Stimulated activated CD4-positive, alpha-beta T cell treated with anti-CD3 and anti-CD28 coated beads, Interleukin-2, amount 100 ng/mL, for 24 hours (primary cell): Measurements from ENCODE around the gene ZBTB47.

Source experiments
- DNase-seq, 2 donors: peaks; one replicate each; pipeline ENCODE4 v3.0.0-alpha.2; 2020

Gene ZBTB47

GRCh38 chr3:42653560-42654330 is at the start of gene ZBTB47:
Gene ZBTB47 (plus strand): TSS chr3:42653697. CDS start chr3:42658356, 4,659 bp downstream.
- DNase-seq: peak in 1 of 2 donors; percentile 30

GRCh38 chr3:42605546-42606173 is 47.8 kb upstream of the ZBTB47 start:
- DNase-seq: no peak

GRCh38 chr3:42608581-42608980 is 44.9 kb upstream of the ZBTB47 start:
- DNase-seq: no peak

DNA sequence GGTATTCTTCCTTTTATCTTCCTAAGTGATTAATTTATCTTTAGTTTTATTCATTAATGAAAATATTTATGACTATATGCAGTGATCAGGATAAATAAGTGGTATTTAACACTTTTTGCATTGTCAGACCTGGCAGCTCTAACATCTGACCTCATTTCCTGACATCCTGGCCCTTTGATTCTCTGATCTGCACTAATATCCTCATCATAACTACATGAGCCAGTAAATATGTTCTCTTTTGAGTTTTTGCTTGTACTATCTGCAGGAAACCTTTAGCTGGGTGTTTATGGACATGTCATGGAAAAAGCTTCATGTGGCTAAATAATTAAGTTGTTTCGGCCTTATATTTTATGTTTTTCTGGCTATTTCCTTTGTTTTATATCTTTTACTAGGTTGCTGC is 42.5 kb upstream of the ZBTB47 start:
- DNase-seq: no peak

GRCh38 chr3:42612217-42612616 is 41.3 kb upstream of the ZBTB47 start:
- no peak for DNase-seq

GRCh38 chr3:42612928-42613327 is 40.6 kb upstream of the ZBTB47 start:
- no peak for DNase-seq

GRCh38 chr3:42613462-42613861 is 40.0 kb upstream of the ZBTB47 start:
- no peak for DNase-seq

DNA sequence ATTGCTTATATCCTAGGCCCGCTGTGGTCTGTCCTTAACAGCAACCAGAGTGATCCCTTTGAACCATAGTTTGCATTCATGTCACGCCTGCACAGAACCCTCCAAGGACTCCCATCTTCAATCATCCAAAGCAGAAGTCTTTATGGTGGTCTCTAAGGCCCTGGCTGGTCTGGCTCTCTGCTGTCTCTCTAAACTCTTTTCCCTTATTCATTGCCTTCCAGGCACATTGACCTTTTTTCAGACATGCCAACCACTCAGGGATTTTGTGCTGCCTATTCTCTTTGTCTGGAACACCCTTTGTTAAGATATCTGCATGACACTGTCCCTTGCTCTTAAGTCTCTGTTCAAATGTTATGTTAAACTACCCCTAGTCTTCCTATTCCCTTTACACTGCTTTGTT is 21.9 kb upstream of the ZBTB47 start:
- no peak for DNase-seq

DNA sequence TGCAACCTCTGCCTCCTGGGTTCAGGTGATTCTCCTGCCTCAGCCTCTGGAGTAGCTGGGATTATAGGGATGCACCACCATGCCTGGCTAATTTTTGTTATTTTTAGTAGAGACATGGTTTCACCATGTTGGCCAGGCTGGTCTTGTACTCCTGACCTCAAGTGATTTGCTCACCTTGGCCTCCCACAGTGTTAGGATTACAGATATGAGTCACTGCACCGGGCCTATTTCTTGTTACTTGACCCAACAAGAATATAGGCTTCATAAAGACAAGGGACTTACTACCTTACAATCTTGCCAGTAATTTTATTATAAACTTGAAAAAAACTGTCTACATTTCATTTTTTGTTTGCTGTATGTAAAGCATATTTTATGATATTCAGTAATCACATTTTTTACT is 21.4 kb upstream of the ZBTB47 start:
- no peak for DNase-seq

GRCh38 chr3:42633544-42633943 is 20.0 kb upstream of the ZBTB47 start:
- DNase-seq: no peak

GRCh38 chr3:42635111-42635510 is 18.4 kb upstream of the ZBTB47 start:
- no peak for DNase-seq

DNA sequence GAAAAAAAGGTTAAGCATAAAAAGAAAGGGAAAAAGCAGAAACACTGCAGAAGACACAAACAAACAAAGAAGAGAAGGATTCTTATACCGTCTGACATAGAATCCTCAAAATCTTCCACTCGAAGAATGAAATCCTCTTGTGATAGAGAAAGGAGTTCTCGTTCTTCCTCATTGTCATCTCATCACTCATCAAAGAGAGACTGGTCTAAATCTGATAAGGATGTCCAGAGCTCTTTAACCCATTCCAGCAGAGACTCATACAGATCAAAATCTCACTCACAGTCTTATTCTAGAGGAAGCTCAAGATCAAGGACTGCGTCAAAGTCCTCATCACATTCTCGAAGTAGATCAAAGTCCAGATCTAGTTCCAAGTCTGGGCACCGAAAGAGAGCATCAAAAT is 16.5 kb upstream of the ZBTB47 start:
- no peak for DNase-seq

- DNase-seq: peak; percentile 28 to 57
Observed at GRCh38 chr3:42638339-42638842, 15.1 kb upstream of the ZBTB47 start.

DNA sequence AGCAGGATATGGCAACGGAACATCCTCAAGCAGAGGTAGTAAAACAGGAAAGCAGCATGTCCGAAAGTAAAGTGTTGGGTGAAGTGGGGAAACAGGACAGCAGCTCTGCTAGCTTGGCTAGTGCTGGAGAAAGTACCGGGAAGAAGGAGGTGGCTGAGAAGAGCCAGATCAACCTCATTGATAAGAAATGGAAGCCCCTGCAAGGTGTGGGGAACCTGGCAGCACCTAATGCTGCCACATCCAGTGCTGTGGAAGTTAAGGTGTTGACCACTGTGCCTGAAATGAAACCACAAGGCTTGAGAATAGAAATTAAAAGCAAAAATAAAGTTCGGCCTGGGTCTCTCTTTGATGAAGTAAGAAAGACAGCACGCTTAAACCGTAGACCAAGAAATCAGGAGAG is 14.3 kb upstream of the ZBTB47 start:
- DNase-seq: no peak

- no peak for DNase-seq
Observed at GRCh38 chr3:42640129-42640528, 13.4 kb upstream of the ZBTB47 start.

DNA sequence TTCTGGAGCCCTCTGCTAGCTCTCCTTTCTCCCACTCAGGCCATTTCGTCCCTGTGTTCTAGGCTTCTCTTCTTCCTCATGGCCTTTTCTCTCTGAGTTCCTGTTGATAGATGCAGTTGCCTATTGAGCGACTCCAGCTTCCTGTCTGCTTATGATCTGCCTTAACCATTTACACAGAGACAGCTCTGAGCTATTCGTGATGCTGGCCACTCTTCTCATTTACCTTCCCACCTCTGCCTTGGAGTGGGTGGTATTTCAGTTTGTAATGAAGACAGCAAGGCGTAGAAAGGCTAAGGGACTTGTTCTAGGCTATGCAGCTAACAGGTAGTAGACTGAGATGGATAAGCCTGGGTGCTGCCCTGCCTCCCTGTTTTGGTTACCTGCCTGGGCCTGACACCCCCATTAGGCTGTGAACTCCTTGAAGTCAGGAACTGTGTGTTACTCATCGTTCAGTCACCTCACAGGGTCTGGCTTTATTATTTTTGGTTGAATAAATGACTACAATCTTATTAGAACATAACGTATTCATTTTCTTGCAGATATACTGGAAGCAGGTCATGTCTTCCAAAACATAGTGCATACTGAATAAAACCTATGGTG is 12.6 kb upstream of the ZBTB47 start:
- DNase-seq: no peak

DNA sequence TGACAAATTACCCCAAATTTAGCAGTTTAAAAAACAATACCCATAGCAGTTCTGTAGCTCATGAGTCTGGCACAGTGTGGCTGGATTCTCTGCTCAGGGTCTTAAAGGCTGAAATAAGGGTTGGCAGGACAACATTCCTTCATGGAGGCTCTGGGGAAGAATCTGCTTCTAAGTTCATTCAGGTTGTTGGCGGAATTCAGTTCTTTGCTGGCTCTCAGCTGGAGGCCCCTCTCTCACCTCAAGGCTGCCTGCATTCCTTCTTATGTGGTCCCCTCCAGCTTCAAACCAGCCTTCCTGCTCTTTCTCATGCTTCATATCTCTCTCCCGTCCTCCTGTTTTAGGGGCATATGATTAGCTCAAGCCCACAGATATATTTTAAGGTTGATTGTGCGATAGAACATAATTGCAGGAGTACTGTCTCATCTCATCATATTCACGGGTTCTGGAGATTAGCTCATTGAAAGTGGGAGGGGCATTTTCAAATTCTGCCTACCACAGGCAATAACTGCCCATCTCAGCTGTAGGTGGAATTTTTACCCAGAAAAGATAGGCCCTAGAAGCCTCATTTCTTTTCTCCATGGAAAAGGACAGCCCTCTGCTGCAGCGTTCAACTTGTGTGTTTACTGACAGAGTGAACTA is 5.6 kb upstream of the ZBTB47 start:
- DNase-seq: no peak

DNA sequence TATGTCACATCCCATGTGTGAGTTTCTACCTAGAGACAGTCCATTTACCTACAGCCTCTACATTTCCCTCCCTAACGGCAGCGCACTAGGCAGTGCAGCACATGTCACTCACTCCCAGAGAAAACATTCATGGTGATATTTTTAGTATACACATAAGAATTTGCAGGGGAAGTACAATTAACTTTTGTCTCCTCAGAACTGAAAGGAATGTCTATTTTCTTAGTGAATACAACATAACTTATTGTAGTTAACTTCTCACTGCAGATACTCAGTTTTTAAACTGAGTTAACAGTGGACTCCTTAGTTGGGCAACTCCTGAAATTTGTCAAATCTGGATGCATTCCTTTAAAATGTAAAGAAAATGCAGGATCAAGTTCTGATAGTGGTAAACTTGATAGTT is 4.5 kb upstream of the ZBTB47 start:
- DNase-seq: no peak

GRCh38 chr3:42649783-42650182 is 3.7 kb upstream of the ZBTB47 start:
- DNase-seq: no peak

- no peak for DNase-seq
Observed at GRCh38 chr3:42651248-42652091, 2.0 kb upstream of the ZBTB47 start.

GRCh38 chr3:42652251-42652610 is 1.3 kb upstream of the ZBTB47 start:
- DNase-seq: no peak

DNA sequence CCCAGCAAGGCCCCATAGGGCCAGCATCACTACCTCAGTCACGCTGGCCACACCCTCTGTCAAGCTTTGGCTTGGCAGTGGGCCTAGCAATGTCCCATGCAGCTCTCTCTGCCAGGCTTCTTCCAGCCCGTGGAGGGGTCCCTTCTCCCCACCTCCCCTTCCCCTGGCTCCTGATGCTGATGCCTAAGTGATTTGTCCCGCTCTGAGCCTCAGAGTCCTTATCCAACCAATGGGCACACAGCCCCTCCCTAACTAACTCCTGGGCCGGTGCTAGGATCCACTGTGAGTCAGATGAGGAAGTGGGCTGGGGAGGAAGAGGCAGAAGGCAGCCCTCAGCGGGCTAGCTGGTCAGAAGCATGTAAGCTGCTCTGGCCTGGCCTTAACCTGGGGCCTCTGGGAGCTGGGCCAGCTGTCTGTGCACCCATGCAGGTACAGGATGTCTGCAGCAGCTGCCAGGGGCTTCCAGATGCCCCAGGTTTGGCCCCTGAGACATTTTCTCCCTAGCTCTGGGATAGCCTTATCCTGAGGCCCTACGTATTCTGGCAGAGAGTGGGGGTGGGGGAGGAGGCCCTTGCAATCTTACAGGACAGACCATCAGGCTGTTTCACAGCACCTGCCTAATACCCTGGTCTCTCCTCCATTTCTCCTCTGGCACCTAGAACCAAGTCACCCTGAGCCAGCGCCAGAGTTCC is 740 bp upstream of the ZBTB47 start:
- no peak for DNase-seq
